ENCODE data around the gene CRK. TPM values are rescaled to one million over a fixed set of nuclear protein-coding genes. Genes with fewer than 3 reads are reported as not detected.

CRK gene
- total RNA-seq, 1 donor from 2014 or later, result 81.3 TPM

DNA sequence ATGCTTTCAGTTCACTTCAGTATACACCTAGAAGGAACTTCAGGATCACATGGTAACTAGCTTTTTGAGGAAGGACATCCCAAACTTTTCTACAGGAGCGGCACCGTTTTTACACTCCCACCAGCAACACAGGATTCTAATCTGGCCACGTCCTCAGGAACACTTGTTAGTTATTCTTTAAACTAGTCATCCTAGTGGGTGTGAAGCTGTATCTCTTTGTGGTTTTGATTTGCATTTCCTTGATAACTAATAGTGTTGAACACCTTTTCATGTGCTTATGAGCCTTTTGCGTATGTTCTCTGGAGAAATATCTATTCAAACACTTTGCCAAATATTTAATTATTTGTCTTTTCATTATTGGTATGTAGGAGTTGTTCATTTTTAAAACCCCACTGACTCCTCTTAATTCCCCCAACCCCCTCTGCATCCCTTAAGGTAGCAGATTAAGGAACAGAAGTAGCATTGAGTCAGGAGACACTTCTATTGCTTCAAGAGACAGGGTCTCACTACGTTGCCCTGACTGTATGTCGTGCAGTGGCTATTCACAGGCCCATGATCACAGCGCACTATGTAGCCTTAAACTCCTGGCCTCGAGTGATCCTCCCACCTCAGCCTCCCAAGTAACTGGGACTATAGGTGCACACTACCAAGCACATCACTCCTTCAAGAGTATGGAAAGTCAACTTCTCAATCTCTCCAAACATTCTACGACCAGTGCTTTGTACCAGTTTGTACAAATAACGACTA, 81.4 kb downstream of the CRK start:
- no peaks in the 10 kb centered on the region for H3K27me3 ChIP-seq
- ATAC-seq (no peak), DNase-seq (no peak)
- H3K9me3 ChIP-seq, result no peaks in the 10 kb centered on the region
- H3K36me3 ChIP-seq, result no peaks in the 10 kb centered on the region
- H3K4me1 ChIP-seq, result peaks cover 67% of the 10 kb centered on the region
- intact Hi-C loops (cut with DNase I), result no loop called here
- H3K4me3 ChIP-seq, result no peak overlapping the region
- TF ChIP-seq, protein P1, sequence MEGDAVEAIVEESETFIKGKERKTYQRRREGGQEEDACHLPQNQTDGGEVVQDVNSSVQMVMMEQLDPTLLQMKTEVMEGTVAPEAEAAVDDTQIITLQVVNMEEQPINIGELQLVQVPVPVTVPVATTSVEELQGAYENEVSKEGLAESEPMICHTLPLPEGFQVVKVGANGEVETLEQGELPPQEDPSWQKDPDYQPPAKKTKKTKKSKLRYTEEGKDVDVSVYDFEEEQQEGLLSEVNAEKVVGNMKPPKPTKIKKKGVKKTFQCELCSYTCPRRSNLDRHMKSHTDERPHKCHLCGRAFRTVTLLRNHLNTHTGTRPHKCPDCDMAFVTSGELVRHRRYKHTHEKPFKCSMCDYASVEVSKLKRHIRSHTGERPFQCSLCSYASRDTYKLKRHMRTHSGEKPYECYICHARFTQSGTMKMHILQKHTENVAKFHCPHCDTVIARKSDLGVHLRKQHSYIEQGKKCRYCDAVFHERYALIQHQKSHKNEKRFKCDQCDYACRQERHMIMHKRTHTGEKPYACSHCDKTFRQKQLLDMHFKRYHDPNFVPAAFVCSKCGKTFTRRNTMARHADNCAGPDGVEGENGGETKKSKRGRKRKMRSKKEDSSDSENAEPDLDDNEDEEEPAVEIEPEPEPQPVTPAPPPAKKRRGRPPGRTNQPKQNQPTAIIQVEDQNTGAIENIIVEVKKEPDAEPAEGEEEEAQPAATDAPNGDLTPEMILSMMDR (IDR thresholded peaks at IDR 0.05), result no peak
- no peak overlapping the region for H3K27ac ChIP-seq

DNA sequence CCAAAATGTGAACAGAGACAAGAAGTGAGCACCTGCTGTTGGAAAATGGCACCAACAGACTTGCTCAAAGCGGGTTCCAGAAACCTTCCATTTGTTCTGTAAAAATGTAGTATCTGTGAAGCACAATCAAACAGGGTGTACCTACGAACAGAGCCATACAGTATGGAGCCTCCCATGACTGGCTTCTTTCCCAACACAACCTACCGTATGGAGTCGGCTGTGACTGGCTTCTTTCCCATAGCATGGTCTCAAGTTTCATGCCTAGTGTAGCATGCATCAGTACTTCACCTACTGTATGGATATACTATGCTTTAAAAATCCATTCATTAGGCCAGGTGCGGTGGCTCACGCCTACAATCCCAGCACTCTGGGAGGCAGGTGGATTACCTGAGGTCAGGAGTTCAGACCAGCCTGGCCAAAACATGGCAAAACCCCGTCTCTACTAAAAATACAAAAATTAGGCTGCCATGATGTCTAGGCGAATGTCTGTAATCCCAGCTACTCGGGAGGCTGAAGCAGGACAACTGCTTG, 82.3 kb downstream of the CRK start:
- intact Hi-C loops (cut with DNase I), result no loop called here
- TF ChIP-seq, protein P1 (IDR thresholded peaks at IDR 0.05), result no peak
- no peak overlapping the region for H3K27ac ChIP-seq
- DNase-seq, result no peak
- H3K36me3 ChIP-seq, result no peaks in the 10 kb centered on the region
- H3K4me3 ChIP-seq, result no peak overlapping the region
- ATAC-seq, result no peak
- peaks cover 58% of the 10 kb centered on the region for H3K4me1 ChIP-seq
- H3K27me3 ChIP-seq, result no peaks in the 10 kb centered on the region
- H3K9me3 ChIP-seq, result no peaks in the 10 kb centered on the region

DNA sequence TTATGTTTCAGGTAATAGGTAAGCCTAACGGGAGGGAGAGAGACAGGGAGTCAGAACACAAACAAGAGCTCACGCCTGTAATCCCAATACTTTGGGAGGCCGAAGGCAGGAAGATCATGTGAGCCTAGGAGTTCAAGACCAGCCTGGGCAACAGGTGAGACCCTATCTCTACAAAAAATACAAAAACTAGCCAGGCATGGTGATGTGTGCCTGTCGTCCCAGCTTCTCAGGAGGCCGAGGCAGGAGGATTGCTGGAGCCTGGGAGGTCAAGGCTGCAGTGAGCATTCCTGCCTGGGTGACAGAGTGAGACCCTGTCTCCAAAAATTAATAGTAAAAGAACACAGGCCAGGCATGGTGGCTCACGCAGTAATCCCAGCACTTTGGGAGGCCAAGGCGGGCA, 83.4 kb downstream of the CRK start:
- ATAC-seq (no peak), DNase-seq (no peak)
- Histone ChIP-seq H3K4me1 (peaks cover 54% of the 10 kb centered on the region), H3K27ac (no peak overlapping the region), H3K4me3 (no peak overlapping the region), H3K27me3 (no peaks in the 10 kb centered on the region), H3K36me3 (no peaks in the 10 kb centered on the region), H3K9me3 (no peaks in the 10 kb centered on the region)
- TF ChIP-seq, protein P1 (IDR thresholded peaks at IDR 0.05), result no peak
- intact Hi-C loops (cut with DNase I), result no loop called here

DNA sequence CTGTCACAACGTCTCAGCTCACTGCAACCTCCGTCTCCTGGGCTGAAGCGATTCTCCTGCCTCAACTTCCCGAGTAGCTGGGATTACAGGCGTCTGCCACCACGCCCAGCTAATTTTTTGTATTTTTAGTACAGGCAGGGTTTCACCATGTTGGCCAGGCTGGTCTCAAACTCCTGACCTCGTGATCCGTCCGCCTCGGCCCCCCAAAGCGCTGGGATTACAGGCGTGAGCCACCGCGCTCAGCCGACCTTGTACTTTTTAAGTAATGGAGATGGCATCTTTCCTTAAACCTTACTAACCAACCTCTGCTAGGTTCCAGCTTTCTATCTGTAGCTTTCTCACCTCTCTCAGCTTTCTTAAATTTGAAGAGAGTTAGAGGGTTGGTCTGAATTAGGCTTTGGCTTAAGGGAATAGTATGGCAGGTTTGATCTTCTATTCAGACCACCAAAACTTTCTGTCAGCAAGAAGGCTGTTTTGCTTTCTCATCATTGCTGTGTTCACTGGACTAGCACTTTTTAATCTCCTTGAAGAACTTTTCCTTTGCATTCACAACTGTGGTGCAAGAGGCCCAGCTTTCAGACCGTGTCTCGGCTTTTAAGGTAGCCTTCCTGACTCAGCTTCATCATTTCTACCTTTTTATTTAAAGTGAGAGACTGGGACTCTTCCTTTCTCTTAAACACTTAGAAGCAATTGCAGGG, 84.0 kb downstream of the CRK start:
- DNase-seq, result no peak
- Histone ChIP-seq H3K27ac (no peak overlapping the region), H3K9me3 (no peaks in the 10 kb centered on the region), H3K4me1 (peaks cover 52% of the 10 kb centered on the region), H3K27me3 (no peaks in the 10 kb centered on the region), H3K4me3 (no peak overlapping the region), H3K36me3 (no peaks in the 10 kb centered on the region)
- TF ChIP-seq, protein P1 (IDR thresholded peaks at IDR 0.05), result no peak
- intact Hi-C loops (cut with DNase I), result no loop called here
- ATAC-seq, result no peak

Other genes with a start within 250 kb of the CRK start
- not detected for gene BHLHA9, start 185.8 kb downstream of the CRK start, total RNA-seq
- gene TRARG1, start 176.6 kb downstream of the CRK start, total RNA-seq, result not detected
- gene YWHAE, start 56.0 kb downstream of the CRK start, total RNA-seq, result 393 TPM
- 322 TPM for gene MYO1C, start 36.5 kb upstream of the CRK start, total RNA-seq
- gene INPP5K, start 60.4 kb upstream of the CRK start, total RNA-seq, result 69.8 TPM
- 81.9 TPM for gene PITPNA, start 106.6 kb upstream of the CRK start, total RNA-seq
- gene SLC43A2, start 172.6 kb upstream of the CRK start, total RNA-seq, result 39.9 TPM
- 48.5 TPM for gene SCARF1, start 189.5 kb upstream of the CRK start, total RNA-seq
- gene RILP, start 193.6 kb upstream of the CRK start, total RNA-seq, result 39.5 TPM
- 263 TPM for gene PRPF8, start 228.6 kb upstream of the CRK start, total RNA-seq